IMR-90 (cell line): ENCODE results near the gene KMT2E. TPM values are rescaled to one million over a fixed set of nuclear protein-coding genes. Genes with fewer than 3 reads are reported as not detected.

ENCODE experiments used
- ATAC-seq: fragments of 200-7000 bp; cut with Tn5 transposase; 2 replicates; pipeline ENCODE4 v1.9.1; 2020; ENCODE audit warnings: low read depth, mild to moderate bottlenecking, moderate library complexity
- BruUV-seq: library from RNA; stranded (reverse); fragments of 400-500 nt; replicated peaks from 2 replicates; lab custom pipeline; 2021; lab: Mats Ljungman, UMichigan
- CTCF ChIA-PET: fragments of 300-600 bp; formaldehyde crosslinking; extraction: SDS; loops from one replicate; lab custom pipeline; 2021; ENCODE audit warnings: antibody characterized with exemption; lab: Yijun Ruan, JAX
- POLR2A ChIA-PET: fragments of 300-600 bp; sonication (Branson Sonifier 250); formaldehyde crosslinking; loops from one replicate; lab custom pipeline; 2022; ENCODE audit warnings: antibody characterized with exemption; ENCODE audit not compliant: unreplicated experiment; lab: Charles Lee
- DNase-seq: peaks from one replicate; pipeline ENCODE4 v3.0.0; 2013
- H2AFZ ChIP-seq: replicated peaks from 2 replicates; pipeline ENCODE3; 2013; ENCODE audit warnings: low read length, mild to moderate bottlenecking; ENCODE audit not compliant: poor library complexity
- H2AK5ac ChIP-seq: 2 replicates; pipeline ENCODE4 v1.6.1; 2013; ENCODE audit warnings: low read depth, low read length, inconsistent platforms
- H2AK9ac ChIP-seq: replicated peaks from 2 replicates; pipeline ENCODE3; 2013; ENCODE audit warnings: mild to moderate bottlenecking, low read depth, low read length, moderate library complexity; ENCODE audit not compliant: poor library complexity
- H2BK120ac ChIP-seq: 2 replicates; pipeline ENCODE4 v1.6.1; 2013; ENCODE audit warnings: low read depth, low read length, inconsistent platforms
- H2BK15ac ChIP-seq: 3 replicates; pipeline ENCODE4 v1.6.1; 2013; ENCODE audit warnings: low read depth, low read length, inconsistent platforms
- H2BK20ac ChIP-seq: 2 replicates; pipeline ENCODE4 v1.6.1; 2013; ENCODE audit warnings: low read depth, mild to moderate bottlenecking, inconsistent platforms, low read length, moderate library complexity
- H2BK5ac ChIP-seq: 2 replicates; pipeline ENCODE4 v1.6.1; 2013; ENCODE audit warnings: mild to moderate bottlenecking, low read depth, low read length, inconsistent platforms; ENCODE audit not compliant: poor library complexity, severe bottlenecking
- H3K14ac ChIP-seq: replicated peaks from 2 replicates; pipeline ENCODE4 v1.6.1; 2013; ENCODE audit warnings: low read depth, low read length, inconsistent platforms
- H3K18ac ChIP-seq: 2 replicates; pipeline ENCODE4 v1.6.1; 2013; ENCODE audit warnings: low read depth, low read length, control low read depth
- H3K23ac ChIP-seq: 2 replicates; pipeline ENCODE4 v1.6.1; 2013; ENCODE audit warnings: low read depth, low read length, inconsistent platforms
- H3K27ac ChIP-seq: 2 replicates; pipeline ENCODE4 v1.5.1; 2013; ENCODE audit warnings: mild to moderate bottlenecking, control low read depth, low read length; ENCODE audit not compliant: insufficient read depth
- H3K27me3 ChIP-seq: 2 replicates; pipeline ENCODE4 v1.6.1; 2013; ENCODE audit warnings: low read length; ENCODE audit not compliant: control insufficient read depth, insufficient read depth
- H3K36me3 ChIP-seq: 2 replicates; pipeline ENCODE4 v1.6.1; 2013; ENCODE audit warnings: low read length, mixed read lengths; ENCODE audit not compliant: control insufficient read depth, insufficient read depth
- H3K4ac ChIP-seq: 2 replicates; pipeline ENCODE4 v1.6.1; 2013; ENCODE audit warnings: low read depth, low read length, inconsistent platforms
- H3K4me1 ChIP-seq: 2 replicates; pipeline ENCODE4 v1.6.1; 2013; ENCODE audit warnings: low read length, mixed read lengths; ENCODE audit not compliant: control insufficient read depth, insufficient read depth
- H3K4me2 ChIP-seq: 2 replicates; pipeline ENCODE4 v1.6.1; 2013; ENCODE audit warnings: low read depth, mild to moderate bottlenecking, control low read depth, low read length, moderate library complexity
- H3K4me3 ChIP-seq: 2 replicates; pipeline ENCODE4 v1.5.1; 2013; ENCODE audit warnings: low read depth, mild to moderate bottlenecking, control low read depth, low read length, moderate library complexity; ENCODE audit not compliant: insufficient read depth
- H3K56ac ChIP-seq: 2 replicates; pipeline ENCODE4 v1.6.1; 2013; ENCODE audit warnings: low read length, inconsistent platforms; ENCODE audit not compliant: insufficient read depth; ENCODE audit errors: extremely low read depth
- H3K79me1 ChIP-seq, 2 experiments: 2 replicates each; pipeline ENCODE4 v1.6.1; 2013; ENCODE audit warnings: low read length in 2 of 2, inconsistent platforms in 1 of 2, low read depth in 1 of 2
- H3K9ac ChIP-seq: 2 replicates; pipeline ENCODE4 v1.6.1; 2013; ENCODE audit warnings: low read depth, low read length, control low read depth
- H3K9me1 ChIP-seq: 2 replicates; pipeline ENCODE4 v1.6.1; 2013; ENCODE audit warnings: low read length, inconsistent platforms; ENCODE audit not compliant: insufficient read depth
- H3K9me3 ChIP-seq: 2 replicates; pipeline ENCODE4 v1.6.1; 2013; ENCODE audit warnings: low read length; ENCODE audit not compliant: control insufficient read depth, insufficient read depth
- H4K20me1 ChIP-seq: 2 replicates; pipeline ENCODE4 v1.6.1; 2013; ENCODE audit warnings: low read length, inconsistent platforms; ENCODE audit not compliant: insufficient read depth
- H4K5ac ChIP-seq: 2 replicates; pipeline ENCODE4 v1.6.1; 2013; ENCODE audit warnings: mild to moderate bottlenecking, low read depth, low read length, control low read depth
- H4K8ac ChIP-seq, 2 experiments: 2 replicates each; pipeline ENCODE4 v1.6.1; 2013; ENCODE audit warnings: low read depth in 2 of 2, low read length in 2 of 2, control low read depth in 1 of 2, inconsistent platforms in 1 of 2
- H4K91ac ChIP-seq: 2 replicates; pipeline ENCODE4 v1.6.1; 2013; ENCODE audit warnings: low read depth, low read length, inconsistent platforms; ENCODE audit not compliant: insufficient read depth
- WGBS, 2 experiments: methylation state at CpG; one replicate each; pipeline versions ENCODE4 v1.1.5 to v1.1.7; 2013; ENCODE audit warnings: missing lambda C conversion rate in 2 of 2; ENCODE audit not compliant: insufficient read length in 1 of 2; ENCODE audit errors: extremely low coverage in 2 of 2; 5-methylcytosine and 5-hydroxymethylcytosine counted together
- dilution Hi-C: fragments of 300-500 bp; cut with HindIII; formaldehyde crosslinking; loops from one replicate; pipeline ENCODE4 v1.14.3; 2018; ENCODE audit warnings: low sequenced_read_pairs; ENCODE audit not compliant: unreplicated experiment
- in situ Hi-C: fragments of 300-500 bp; cut with MboI; formaldehyde crosslinking; loops from 3 replicates; pipeline ENCODE4 v1.14.3; 2019; ENCODE audit warnings: low sequenced_read_pairs, inconsistent platforms, mixed read lengths
- intact Hi-C: fragments of 100-400 bp; cut with micrococcal nuclease; formaldehyde crosslinking; loops from 2 replicates; pipeline ENCODE4 v1.10.0; 2022
- polyA plus RNA-seq, 3 experiments: library from polyadenylated mRNA; depleted of rRNA; stranded (reverse); fragments of >200 nt; gene quantifications; 2 replicates each; pipeline ENCODE4 v1.2.3, GENCODE V29; 2012; ENCODE audit warnings: low replicate concordance in 1 of 3
- total RNA-seq: library from RNA; depleted of rRNA; stranded (reverse); fragments of >200 nt; gene quantifications from 2 replicates; pipeline ENCODE4 v1.2.3, GENCODE V29; 2012
- TF ChIP-seq, protein P1 (sequence below): fragments of 150-350 bp; IDR thresholded peaks from 2 replicates; pipeline ENCODE4 v1.6.1; 2016; ENCODE audit warnings: low read depth, mild to moderate bottlenecking, low read length, moderate library complexity, borderline replicate concordance

Gene KMT2E
- total and polyA plus RNA-seq, 2 of the 4 experiments (the other 2 are of a cell fraction) = 16.8 to 79.2 TPM

GRCh38 chr7:105007298-105007697 lies 6.7 kb upstream of the KMT2E start:
- Histone ChIP-seq H3K9me1 (peaks cover 12% of the 10 kb centered on the region), H3K18ac (no peak overlapping the region), H4K5ac (no peak overlapping the region), H3K4me2 (0 out of 2 replicates have a peak overlapping the region, but pooled peaks have one; percentile 43), H2BK5ac (peak overlapping the region; percentile 10), H2BK15ac (no peak overlapping the region), H3K27me3 (no peaks in the 10 kb centered on the region), H3K36me3 (peaks cover 5% of the 10 kb centered on the region; the same call in 1 of the 2 replicates), H2AK5ac (no peak overlapping the region), H3K9ac (no peak overlapping the region), H3K4ac (no peak overlapping the region), H2BK20ac (no peak overlapping the region), H3K9me3 (no peaks in the 10 kb centered on the region), H2BK120ac (no peak overlapping the region), H2AK9ac (no peak overlapping the region), H3K14ac (no peak overlapping the region), H4K20me1 (peaks cover 88% of the 10 kb centered on the region), H3K4me3 (no peak overlapping the region), H3K4me1 (peaks cover 1% of the 10 kb centered on the region), H3K79me1 (peaks cover 0 to 33% of the 10 kb centered on the region in 2 experiments; a peak in 2 of 4 replicates), H3K23ac (no peak overlapping the region), H4K91ac (no peak overlapping the region), H2AFZ (no peak overlapping the region), H3K27ac (no peak overlapping the region), H4K8ac (0 out of 4 replicates have a peak overlapping the region, but pooled peaks of 1 of the 2 experiments have one; percentile 2), H3K56ac (no peak overlapping the region)
- TF ChIP-seq, protein P1, sequence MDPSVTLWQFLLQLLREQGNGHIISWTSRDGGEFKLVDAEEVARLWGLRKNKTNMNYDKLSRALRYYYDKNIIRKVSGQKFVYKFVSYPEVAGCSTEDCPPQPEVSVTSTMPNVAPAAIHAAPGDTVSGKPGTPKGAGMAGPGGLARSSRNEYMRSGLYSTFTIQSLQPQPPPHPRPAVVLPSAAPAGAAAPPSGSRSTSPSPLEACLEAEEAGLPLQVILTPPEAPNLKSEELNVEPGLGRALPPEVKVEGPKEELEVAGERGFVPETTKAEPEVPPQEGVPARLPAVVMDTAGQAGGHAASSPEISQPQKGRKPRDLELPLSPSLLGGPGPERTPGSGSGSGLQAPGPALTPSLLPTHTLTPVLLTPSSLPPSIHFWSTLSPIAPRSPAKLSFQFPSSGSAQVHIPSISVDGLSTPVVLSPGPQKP = no peak
- ATAC-seq = no peak
- POLR2A ChIA-PET = no interaction called here
- intact Hi-C loops = no loop called here
- in situ Hi-C loops = no loop called here
- WGBS, 2 experiments = no CpG with 5 or more reads among the region's 5 CpGs
- dilution Hi-C loops = no loop called here
- CTCF ChIA-PET = interaction anchor here (0.5 to 1.4 kb wide), 3 partner anchors 10 to 1610 kb away, joined by 3 read pairs; no protein-coding TSS in a partner anchor
- DNase-seq = no peak
- BruUV-seq = no TSS peak
